ENCODE data around the gene LANCL1.

DNA sequence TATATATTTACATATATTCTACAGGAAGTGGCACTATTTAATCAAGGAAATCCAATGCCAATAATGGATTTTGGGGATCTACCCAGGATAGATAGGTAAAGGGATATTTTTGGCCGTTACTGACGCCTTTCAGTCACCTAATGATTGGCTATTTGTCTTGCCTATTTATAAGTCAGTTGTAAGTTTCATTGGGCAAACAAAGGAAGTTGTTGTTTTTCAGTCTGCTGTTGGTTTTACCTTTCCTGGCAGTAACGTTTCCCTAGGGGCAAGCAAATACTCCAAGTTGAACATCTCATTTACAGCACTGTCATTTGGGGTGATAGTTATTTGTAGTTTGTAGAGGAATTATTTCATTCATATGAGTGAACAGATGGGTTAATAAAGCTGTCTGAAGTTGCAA lies 17.0 kb upstream of the LANCL1 start:
- TF ChIP-seq POLR2A (IDR thresholded peaks at IDR 0.05) (no peak), CTCF (IDR thresholded peaks at IDR 0.05) (no peak)
